ENCODE measurements around the gene DNMT1. TPM values are rescaled to one million over a fixed set of nuclear protein-coding genes. Genes with fewer than 3 reads are reported as not detected.

The DNMT1 gene
- total RNA-seq, 1 experiment from 2014 or later: 133 TPM

GRCh38 chr19:10159610-10160009 is 35.1 kb downstream of the DNMT1 start:
- Mint-ChIP-seq H3K4me1 (ENCODE audit: low read depth, unreplicated experiment) (no peaks in the 10 kb centered on the region), H3K9me3 (ENCODE audit: low read depth, unreplicated experiment) (no peaks in the 10 kb centered on the region), H3K27me3 (ENCODE audit: unreplicated experiment) (no peaks in the 10 kb centered on the region), H3K36me3 (ENCODE audit: insufficient read depth, unreplicated experiment) (peaks cover 44% of the 10 kb centered on the region), H3K27ac (ENCODE audit: unreplicated experiment) (no peak overlapping the region), H3K4me3 (ENCODE audit: low read depth, unreplicated experiment) (no peak overlapping the region)
- intact Hi-C loops (cut with micrococcal nuclease; ENCODE audit: unreplicated experiment): no loop called here
- no peak for DNase-seq
- CTCF ChIA-PET: no interaction called here
- BruUV-seq (replicated peaks): no TSS peak
- no peak for TF ChIP-seq CTCF (IDR thresholded peaks at IDR 0.05; ENCODE audit: unreplicated experiment)

GRCh38 chr19:10158485-10158884 is 36.3 kb downstream of the DNMT1 start:
- H3K27me3 Mint-ChIP-seq (ENCODE audit: unreplicated experiment): no peaks in the 10 kb centered on the region
- intact Hi-C loops (cut with micrococcal nuclease; ENCODE audit: unreplicated experiment): no loop called here
- CTCF ChIA-PET: no interaction called here
- no peak for DNase-seq
- H3K9me3 Mint-ChIP-seq (ENCODE audit: low read depth, unreplicated experiment): no peaks in the 10 kb centered on the region
- H3K36me3 Mint-ChIP-seq (ENCODE audit: insufficient read depth, unreplicated experiment): peaks cover 48% of the 10 kb centered on the region
- no peak overlapping the region for H3K4me3 Mint-ChIP-seq (ENCODE audit: low read depth, unreplicated experiment)
- no peaks in the 10 kb centered on the region for H3K4me1 Mint-ChIP-seq (ENCODE audit: low read depth, unreplicated experiment)
- no peak overlapping the region for H3K27ac Mint-ChIP-seq (ENCODE audit: unreplicated experiment)
- no peak for TF ChIP-seq CTCF (IDR thresholded peaks at IDR 0.05; ENCODE audit: unreplicated experiment)
- BruUV-seq (replicated peaks): no TSS peak

- no peaks in the 10 kb centered on the region for H3K4me1 Mint-ChIP-seq (ENCODE audit: low read depth, unreplicated experiment)
- no peak overlapping the region for H3K27ac Mint-ChIP-seq (ENCODE audit: unreplicated experiment)
- CTCF ChIA-PET: no interaction called here
- no peak overlapping the region for H3K4me3 Mint-ChIP-seq (ENCODE audit: low read depth, unreplicated experiment)
- no peaks in the 10 kb centered on the region for H3K27me3 Mint-ChIP-seq (ENCODE audit: unreplicated experiment)
- no peaks in the 10 kb centered on the region for H3K9me3 Mint-ChIP-seq (ENCODE audit: low read depth, unreplicated experiment)
- BruUV-seq (replicated peaks): no TSS peak
- intact Hi-C loops (cut with micrococcal nuclease; ENCODE audit: unreplicated experiment): no loop called here
- TF ChIP-seq CTCF (IDR thresholded peaks at IDR 0.05; ENCODE audit: unreplicated experiment): no peak
- peaks cover 44% of the 10 kb centered on the region for H3K36me3 Mint-ChIP-seq (ENCODE audit: insufficient read depth, unreplicated experiment)
- no peak for DNase-seq
Measured at GRCh38 chr19:10158071-10158470, 36.7 kb downstream of the DNMT1 start.

GRCh38 chr19:10155839-10156238 is 38.9 kb downstream of the DNMT1 start:
- no peak for TF ChIP-seq CTCF (IDR thresholded peaks at IDR 0.05; ENCODE audit: unreplicated experiment)
- BruUV-seq (replicated peaks): no TSS peak
- Mint-ChIP-seq H3K27ac (ENCODE audit: unreplicated experiment) (no peak overlapping the region), H3K36me3 (ENCODE audit: insufficient read depth, unreplicated experiment) (peaks cover 45% of the 10 kb centered on the region), H3K27me3 (ENCODE audit: unreplicated experiment) (no peaks in the 10 kb centered on the region), H3K4me3 (ENCODE audit: low read depth, unreplicated experiment) (no peak overlapping the region), H3K9me3 (ENCODE audit: low read depth, unreplicated experiment) (no peaks in the 10 kb centered on the region), H3K4me1 (ENCODE audit: low read depth, unreplicated experiment) (no peaks in the 10 kb centered on the region)
- CTCF ChIA-PET: no interaction called here
- intact Hi-C loops (cut with micrococcal nuclease; ENCODE audit: unreplicated experiment): no loop called here
- DNase-seq: no peak

- H3K9me3 Mint-ChIP-seq (ENCODE audit: low read depth, unreplicated experiment): no peaks in the 10 kb centered on the region
- H3K27me3 Mint-ChIP-seq (ENCODE audit: unreplicated experiment): no peaks in the 10 kb centered on the region
- H3K4me1 Mint-ChIP-seq (ENCODE audit: low read depth, unreplicated experiment): no peaks in the 10 kb centered on the region
- CTCF ChIA-PET: no interaction called here
- no peak overlapping the region for H3K4me3 Mint-ChIP-seq (ENCODE audit: low read depth, unreplicated experiment)
- intact Hi-C loops (cut with micrococcal nuclease; ENCODE audit: unreplicated experiment): no loop called here
- peaks cover 39% of the 10 kb centered on the region for H3K36me3 Mint-ChIP-seq (ENCODE audit: insufficient read depth, unreplicated experiment)
- H3K27ac Mint-ChIP-seq (ENCODE audit: unreplicated experiment): no peak overlapping the region
- TF ChIP-seq CTCF (IDR thresholded peaks at IDR 0.05; ENCODE audit: unreplicated experiment): no peak
- no peak for DNase-seq
- BruUV-seq (replicated peaks): no TSS peak
Measured at GRCh38 chr19:10152100-10152499, 42.7 kb downstream of the DNMT1 start.
